A549 (cell line): Measurements from ENCODE around the gene GOT1. TPM values are rescaled to one million over a fixed set of nuclear protein-coding genes. Genes with fewer than 3 reads are reported as not detected.

Experiments used
- ATAC-seq, 2 experiments: fragments of 200-7000 bp in 1 of 2; fragments of >200 bp in 1 of 2; cut with Nextera tagmentation in 1 of 2; cut with Tn5 transposase in 1 of 2; 3 replicates each; pipeline versions ENCODE4 v1.8.0 to v1.9.1; 2018 to 2020; ENCODE audit warnings: mild to moderate bottlenecking in 1 of 2, moderate library complexity in 1 of 2
- CTCF ChIA-PET: fragments of 300-600 bp; sonication (Branson Sonifier 250); formaldehyde crosslinking; extraction: SDS; loops from one replicate; lab custom pipeline; 2021; ENCODE audit warnings: antibody characterized with exemption, inconsistent platforms; lab: Yijun Ruan, JAX
- POLR2A ChIA-PET: fragments of 350-600 bp; formaldehyde crosslinking; extraction: SDS; loops from one replicate; lab custom pipeline; 2021; ENCODE audit warnings: antibody characterized with exemption, inconsistent platforms; lab: Yijun Ruan, JAX
- DNase-seq, 2 experiments: peaks; one replicate each; pipeline versions ENCODE4 v3.0.0 to v3.0.0-alpha.2; 2011 to 2016; ENCODE audit warnings: low read depth in 1 of 2, low spot score in 1 of 2
- FAIRE-seq: peaks from 2 replicates; lab custom pipeline; 2011; peaks lifted over from hg19 to GRCh38; lab: Jason Lieb, UNC
- H3K27ac ChIP-seq, 2 experiments: fragments of >200 bp; sonication (Bioruptor Twin); formaldehyde crosslinking; 3 replicates each; pipeline ENCODE4 v1.5.1; 2016 to 2017
- H3K4me1 ChIP-seq: fragments of >200 bp; sonication (Bioruptor Twin); formaldehyde crosslinking; 3 replicates; pipeline ENCODE4 v1.6.1; 2016
- H3K4me2 ChIP-seq: fragments of >200 bp; sonication (Bioruptor Twin); formaldehyde crosslinking; 3 replicates; pipeline ENCODE4 v1.6.1; 2016
- H3K4me3 ChIP-seq: fragments of >200 bp; sonication (Bioruptor Twin); formaldehyde crosslinking; 3 replicates; pipeline ENCODE4 v1.5.1; 2016
- H3K9me3 ChIP-seq: fragments of >200 bp; sonication (Bioruptor Twin); formaldehyde crosslinking; 3 replicates; pipeline ENCODE4 v1.6.1; 2016
- BCL3 ChIP-seq: fragments of >200 bp; sonication (Bioruptor Twin); formaldehyde crosslinking; IDR thresholded peaks from 3 replicates; pipeline ENCODE4 v1.6.1; 2016
- CBX8 ChIP-seq: fragments of 200-600 bp; sonication (generic); IDR thresholded peaks from 2 replicates; pipeline ENCODE4 v1.6.1; 2016
- CEBPB ChIP-seq, 2 experiments: fragments of >200 bp in 1 of 2; sonication (Bioruptor Twin) in 1 of 2; formaldehyde crosslinking in 1 of 2; IDR thresholded peaks; 2 replicates each; pipeline ENCODE4 v1.6.1; 2012 to 2016
- CHD2 ChIP-seq: fragments of 150-350 bp; IDR thresholded peaks from 2 replicates; pipeline ENCODE4 v1.6.1; 2014; ENCODE audit warnings: low read length; ENCODE audit not compliant: partially characterized antibody
- CHD4 ChIP-seq: fragments of 200-600 bp; sonication (generic); IDR thresholded peaks from 2 replicates; pipeline ENCODE4 v1.6.1; 2016; ENCODE audit warnings: antibody characterized with exemption, mild to moderate bottlenecking, borderline replicate concordance
- EHF ChIP-seq: fragments of 250-450 bp; sonication (Bioruptor Pico); IDR thresholded peaks from 2 replicates; pipeline ENCODE4 v1.5.0; 2020; ENCODE audit warnings: mild to moderate bottlenecking
- GATA3 ChIP-seq: IDR thresholded peaks from 2 replicates; pipeline ENCODE4 v1.6.1; 2012; ENCODE audit warnings: borderline replicate concordance
- HES2 ChIP-seq: fragments of >200 bp; sonication (Bioruptor Twin); formaldehyde crosslinking; IDR thresholded peaks from 2 replicates; pipeline ENCODE4 v1.6.1; 2016
- HEYL ChIP-seq: fragments of 250-450 bp; sonication (Bioruptor Pico); IDR thresholded peaks from 2 replicates; pipeline ENCODE4 v1.8.0; 2021; ENCODE audit warnings: mild to moderate bottlenecking, moderate library complexity
- JUN ChIP-seq, 2 experiments: fragments of >200 bp; sonication (Bioruptor Twin); formaldehyde crosslinking; IDR thresholded peaks; 2 replicates in 1 of 2; 3 replicates in 1 of 2; pipeline ENCODE4 v1.6.1; 2016 to 2017
- JUNB ChIP-seq: fragments of >200 bp; sonication (Bioruptor Twin); formaldehyde crosslinking; IDR thresholded peaks from 2 replicates; pipeline ENCODE4 v1.6.1; 2016
- MAFK ChIP-seq: fragments of 450-650 bp; IDR thresholded peaks from 2 replicates; pipeline ENCODE4 v1.6.1; 2014; ENCODE audit not compliant: partially characterized antibody
- NFE2L2 ChIP-seq: fragments of 150-350 bp; conservative IDR thresholded peaks from 2 replicates; pipeline ENCODE4 v1.6.1; 2014; ENCODE audit warnings: low read length
- POLR2A ChIP-seq: IDR thresholded peaks from 2 replicates; pipeline ENCODE4 v1.6.1; 2012; ENCODE audit warnings: mild to moderate bottlenecking, low read length
- USF2 ChIP-seq: fragments of 450-650 bp; IDR thresholded peaks from 2 replicates; pipeline ENCODE4 v1.6.1; 2014; ENCODE audit warnings: antibody characterized with exemption
- ZFP36 ChIP-seq: fragments of 450-650 bp; IDR thresholded peaks from 2 replicates; pipeline ENCODE4 v1.6.1; 2014; ENCODE audit warnings: borderline replicate concordance; ENCODE audit not compliant: partially characterized antibody
- ZNF302 ChIP-seq: fragments of 250-450 bp; sonication (Bioruptor Pico); IDR thresholded peaks from 2 replicates; pipeline ENCODE4 v1.9.0; 2021; ENCODE audit warnings: inconsistent platforms, mild to moderate bottlenecking, moderate library complexity
- WGBS: methylation state at CpG from one replicate; pipeline ENCODE4 v1.1.6; 2017; ENCODE audit errors: missing lambda C conversion rate; 5-methylcytosine and 5-hydroxymethylcytosine counted together
- polyA plus RNA-seq, 4 experiments: library from polyadenylated mRNA; depleted of rRNA in 3 of 4; stranded (reverse); fragments of >200 nt; fragmentation: RNase III in 1 of 4; extraction: RNeasy Plus Mini Kit Qiagen cat#74134 plus additional on column Dnase treatment in 1 of 4; gene quantifications; 2 replicates in 3 of 4; 3 replicates in 1 of 4; pipeline ENCODE4 v1.2.3, GENCODE V29; 2011 to 2017
- TF ChIP-seq, protein P1 (sequence below): fragments of 250-450 bp; sonication (Bioruptor Pico); IDR thresholded peaks from 2 replicates; pipeline ENCODE4 v1.5.0; 2021; ENCODE audit warnings: mild to moderate bottlenecking, moderate library complexity, borderline replicate concordance
- TF ChIP-seq, protein P2 (sequence below): IDR thresholded peaks from 2 replicates; pipeline ENCODE4 v1.6.1; 2012

Gene GOT1
- polyA plus RNA-seq, 2 of the 4 experiments (the other 2 are of a cell fraction) = 31.1 to 34.9 TPM

- Histone ChIP-seq H3K9me3 (no peaks in the 10 kb centered on the region), H3K4me3 (no peak overlapping the region), H3K4me2 (no peak overlapping the region), H3K27ac (no peak overlapping the region), H3K4me1 (no peaks in the 10 kb centered on the region)
- WGBS = 62% methylated on average over 3 of the region's 3 CpGs
- TF ChIP-seq CHD2 (no peak), NFE2L2 (no peak), USF2 (no peak), ZFP36 (no peak), CEBPB (IDR thresholded peaks at IDR 0.05) (peak in 1 of 2 experiments; percentile 5; a peak in 1 of 4 replicates)
- TF ChIP-seq, protein P1, sequence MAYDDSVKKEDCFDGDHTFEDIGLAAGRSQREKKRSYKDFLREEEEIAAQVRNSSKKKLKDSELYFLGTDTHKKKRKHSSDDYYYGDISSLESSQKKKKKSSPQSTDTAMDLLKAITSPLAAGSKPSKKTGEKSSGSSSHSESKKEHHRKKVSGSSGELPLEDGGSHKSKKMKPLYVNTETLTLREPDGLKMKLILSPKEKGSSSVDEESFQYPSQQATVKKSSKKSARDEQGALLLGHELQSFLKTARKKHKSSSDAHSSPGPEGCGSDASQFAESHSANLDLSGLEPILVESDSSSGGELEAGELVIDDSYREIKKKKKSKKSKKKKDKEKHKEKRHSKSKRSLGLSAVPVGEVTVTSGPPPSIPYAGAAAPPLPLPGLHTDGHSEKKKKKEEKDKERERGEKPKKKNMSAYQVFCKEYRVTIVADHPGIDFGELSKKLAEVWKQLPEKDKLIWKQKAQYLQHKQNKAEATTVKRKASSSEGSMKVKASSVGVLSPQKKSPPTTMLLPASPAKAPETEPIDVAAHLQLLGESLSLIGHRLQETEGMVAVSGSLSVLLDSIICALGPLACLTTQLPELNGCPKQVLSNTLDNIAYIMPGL (CRISPR knock-in tag) = no peak
- POLR2A ChIA-PET = no interaction called here
- no peak for DNase-seq
- no peak for FAIRE-seq
- CTCF ChIA-PET = interaction anchor here (0.9 to 4.0 kb wide), 4 partner anchors 9 to 266 kb away, joined by 3 to 30 read pairs (median 6); no protein-coding TSS in a partner anchor
- ATAC-seq = no peak
Observed at GRCh38 chr10:99443500-99443899, 13.1 kb upstream of the GOT1 start.

DNA sequence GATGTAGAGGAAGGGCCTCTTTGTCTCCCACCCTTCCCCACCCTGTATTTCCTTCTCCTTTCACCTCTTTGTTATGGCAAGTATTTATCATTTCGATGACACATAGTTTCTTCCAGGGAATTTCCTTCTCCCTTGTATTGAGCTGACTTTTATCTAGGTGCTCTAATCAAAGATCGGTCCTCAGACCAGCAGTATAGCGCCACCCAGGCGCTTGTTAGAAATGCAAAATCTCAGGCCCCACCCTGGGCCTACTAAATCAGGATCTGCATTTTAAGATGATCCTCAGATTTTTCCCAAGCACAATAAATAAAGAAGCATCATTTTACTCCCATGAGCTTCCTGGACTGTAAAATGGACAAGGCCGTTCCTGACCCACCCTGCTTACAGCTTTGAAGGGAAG is 12.0 kb upstream of the GOT1 start:
- POLR2A ChIA-PET = interaction anchor here (1.0 kb wide), 1 partner anchor 12 kb away, joined by 3 read pairs; the partner anchor contains the start of gene GOT1
- Histone ChIP-seq H3K9me3 (no peaks in the 10 kb centered on the region), H3K27ac (no peak overlapping the region), H3K4me3 (no peak overlapping the region)
- 91% methylated on average over 5 of the region's 5 CpGs for WGBS
- no peak for TF ChIP-seq GATA3
- no peak for TF ChIP-seq JUNB
- TF ChIP-seq POLR2A = no peak
- TF ChIP-seq CHD4 = no peak
- TF ChIP-seq CBX8 = no peak
- TF ChIP-seq HEYL = no peak
- no peak for TF ChIP-seq BCL3
- no peak for TF ChIP-seq ZNF302 (CRISPR knock-in tag)
- TF ChIP-seq, protein P2, sequence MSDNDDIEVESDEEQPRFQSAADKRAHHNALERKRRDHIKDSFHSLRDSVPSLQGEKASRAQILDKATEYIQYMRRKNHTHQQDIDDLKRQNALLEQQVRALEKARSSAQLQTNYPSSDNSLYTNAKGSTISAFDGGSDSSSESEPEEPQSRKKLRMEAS = no peak
- no peak for TF ChIP-seq JUN (IDR thresholded peaks at IDR 0.05)
- TF ChIP-seq HES2 = no peak
- TF ChIP-seq, all 56 proteins: peak for 0
- ATAC-seq = no peak
- no peak for DNase-seq
- Histone ChIP-seq H3K4me2 (no peak overlapping the region), H3K4me1 (no peaks in the 10 kb centered on the region)
- no peak for FAIRE-seq
- CTCF ChIA-PET = interaction anchor here (0.7 to 4.0 kb wide), 4 partner anchors 8 to 267 kb away, joined by 3 to 30 read pairs (median 6); no protein-coding TSS in a partner anchor

GRCh38 chr10:99438890-99439289 is 8.5 kb upstream of the GOT1 start:
- TF ChIP-seq MAFK = peak; percentile 32
- TF ChIP-seq EHF = no peak
- FAIRE-seq = no peak
- 92% methylated on average over 2 of the region's 2 CpGs for WGBS

More at GRCh38 chr10:99438890-99439289, 8.5 kb upstream of the GOT1 start:
- Histone ChIP-seq H3K9me3 (no peaks in the 10 kb centered on the region), H3K27ac (no peak overlapping the region), H3K4me1 (no peaks in the 10 kb centered on the region), H3K4me3 (no peak overlapping the region), H3K4me2 (no peak overlapping the region)
- CTCF ChIA-PET = interaction anchor here (0.9 to 12.8 kb wide), 3 partner anchors 8 to 175 kb away, joined by 3 to 260 read pairs (median 68); partner anchors contain the start of genes GOT1 and SLC25A28
- ATAC-seq = no peak
- POLR2A ChIA-PET = interaction anchor here (1.7 kb wide), 1 partner anchor 8 kb away, joined by 4 read pairs; the partner anchor contains the start of gene GOT1
- DNase-seq = no peak
